K562 (cell line): ENCODE measurements around the gene ZSWIM7. TPM values are rescaled to one million over a fixed set of nuclear protein-coding genes. Genes with fewer than 3 reads are reported as not detected.

Experiments used
- ATAC-seq: fragments of 200-7000 bp; cut with Tn5 transposase; 3 replicates; pipeline ENCODE4 v1.9.1; 2020; ENCODE audit warnings: moderate library complexity
- BruUV-seq: library from RNA; stranded (reverse); fragments of 400-500 nt; replicated peaks from 2 replicates; lab custom pipeline; 2021; lab: Mats Ljungman, UMichigan
- CTCF ChIA-PET: fragments of 300-600 bp; formaldehyde crosslinking; extraction: SDS; loops from one replicate; lab custom pipeline; 2021; ENCODE audit warnings: low intra/inter-chr PET ratio; lab: Yijun Ruan, JAX
- POLR2A ChIA-PET: fragments of 300-600, 350-650 bp; sonication (Branson Sonifier 250); formaldehyde crosslinking; extraction: SDS; loops from one replicate; lab custom pipeline; 2021; ENCODE audit warnings: antibody characterized with exemption, inconsistent platforms; lab: Yijun Ruan, JAX
- DNase-seq, 4 experiments: peaks; one replicate each; pipeline versions ENCODE4 v3.0.0 to v3.0.0-alpha.2; 2011 to 2018; ENCODE audit warnings: low spot score in 3 of 4, mixed read lengths in 3 of 4; ENCODE audit errors: extremely low read depth in 1 of 4
- FAIRE-seq: peaks from 2 replicates; lab custom pipeline; 2011; peaks lifted over from hg19 to GRCh38; lab: Jason Lieb, UNC
- H2AFZ ChIP-seq: 2 replicates; pipeline ENCODE4 v1.6.0; 2011; ENCODE audit warnings: low read depth, low read length, control low read depth, inconsistent platforms
- H3K27ac ChIP-seq: fragments of 200-600 bp; 3 replicates; pipeline ENCODE4 v1.8.0; 2011; ENCODE audit warnings: low read depth, mild to moderate bottlenecking, control low read depth, inconsistent platforms, low read length, moderate library complexity, mixed read lengths; ENCODE audit errors: extremely low read depth
- H3K27me3 ChIP-seq, 2 experiments: fragments of 300-600 bp in 1 of 2; 2 replicates in 1 of 2; 3 replicates in 1 of 2; pipeline versions ENCODE4 v1.6.0 to v1.8.0; 2011; ENCODE audit warnings: inconsistent platforms in 2 of 2, low read length in 2 of 2, mild to moderate bottlenecking in 1 of 2, mixed read lengths in 1 of 2, moderate library complexity in 1 of 2; ENCODE audit not compliant: control insufficient read depth in 2 of 2, insufficient read depth in 2 of 2
- H3K36me3 ChIP-seq: fragments of 300-600 bp; 3 replicates; pipeline ENCODE4 v1.8.0; 2011; ENCODE audit warnings: mild to moderate bottlenecking, low read length, inconsistent platforms; ENCODE audit not compliant: control insufficient read depth, insufficient read depth
- H3K4me1 ChIP-seq, 2 experiments: fragments of 200-600 bp in 1 of 2; replicated peaks in 1 of 2; 2 replicates in 1 of 2; 3 replicates in 1 of 2; pipeline versions ENCODE4 v1.5.1 to v1.8.0; 2011; ENCODE audit warnings: inconsistent platforms in 2 of 2, low read length in 2 of 2, mild to moderate bottlenecking in 1 of 2, mixed read lengths in 1 of 2, moderate library complexity in 1 of 2; ENCODE audit not compliant: control insufficient read depth in 2 of 2, insufficient read depth in 2 of 2
- H3K4me2 ChIP-seq: 2 replicates; pipeline ENCODE4 v1.6.1; 2011; ENCODE audit warnings: low read length, control low read depth, inconsistent platforms, mixed read lengths; ENCODE audit not compliant: insufficient read depth
- H3K4me3 ChIP-seq: fragments of 200-600 bp; sonication (generic), shearing (Covaris generic); 2 replicates; pipeline ENCODE4 v1.5.1; 2016; ENCODE audit warnings: control low read depth, inconsistent platforms
- H3K79me2 ChIP-seq: fragments of 200-600 bp; 3 replicates; pipeline ENCODE4 v1.8.0; 2011; ENCODE audit warnings: low read length, inconsistent platforms; ENCODE audit not compliant: control insufficient read depth, insufficient read depth
- H3K9ac ChIP-seq, 2 experiments: 2 replicates each; pipeline versions ENCODE4 v1.6.0 to v1.6.1; 2011; ENCODE audit warnings: low read depth in 2 of 2, low read length in 2 of 2, control low read depth in 1 of 2, inconsistent platforms in 1 of 2, mild to moderate bottlenecking in 1 of 2, mixed read lengths in 1 of 2; ENCODE audit not compliant: insufficient read depth in 1 of 2
- H3K9me1 ChIP-seq: one replicate; pipeline ENCODE4 v1.6.0; 2011; ENCODE audit warnings: inconsistent platforms, mild to moderate bottlenecking, low read length, moderate library complexity; ENCODE audit not compliant: control insufficient read depth, insufficient read depth
- H3K9me3 ChIP-seq: replicated peaks from 2 replicates; pipeline ENCODE4 v1.5.1; 2011; ENCODE audit warnings: low read depth, low read length, inconsistent platforms; ENCODE audit not compliant: control insufficient read depth, insufficient read depth
- H4K20me1 ChIP-seq: replicated peaks from 2 replicates; pipeline ENCODE4 v1.6.1; 2011; ENCODE audit warnings: low read length, inconsistent platforms, mixed read lengths; ENCODE audit not compliant: control insufficient read depth, insufficient read depth
- CBX5 ChIP-seq: IDR thresholded peaks from 2 replicates; pipeline ENCODE4 v1.6.1; 2014; ENCODE audit warnings: low read depth, borderline replicate concordance
- FOXA1 ChIP-seq: fragments of 450-650 bp; IDR thresholded peaks from 2 replicates; pipeline ENCODE4 v1.6.1; 2016; ENCODE audit warnings: mild to moderate bottlenecking, borderline replicate concordance
- GTF2E2 ChIP-seq: fragments of 200-800 bp; sonication (Bioruptor generic); IDR thresholded peaks from 2 replicates; pipeline ENCODE4 v1.6.1; 2016; ENCODE audit warnings: missing genetic modification characterization, missing compliant biosample characterization
- HDAC3 ChIP-seq: fragments of 450-650 bp; IDR thresholded peaks from 2 replicates; pipeline ENCODE4 v1.6.1; 2018; ENCODE audit warnings: borderline replicate concordance, mild to moderate bottlenecking, moderate library complexity; ENCODE audit not compliant: partially characterized antibody
- KDM1A ChIP-seq, 2 experiments: fragments of 450-650 bp; IDR thresholded peaks; 2 replicates each; pipeline ENCODE4 v1.6.1; 2016; ENCODE audit warnings: mild to moderate bottlenecking in 2 of 2
- MYNN ChIP-seq, 2 experiments: sonication (generic); formaldehyde crosslinking in 1 of 2; IDR thresholded peaks; 2 replicates each; pipeline versions ENCODE4 v1.5.0 to v1.6.1; 2016 to 2020; ENCODE audit warnings: antibody characterized with exemption in 1 of 2, missing genetic modification reagents in 1 of 2
- NR2C2 ChIP-seq, 2 experiments: fragments of 200-800 bp in 1 of 2; sonication (Bioruptor generic) in 1 of 2; sonication (generic) in 1 of 2; formaldehyde crosslinking in 1 of 2; IDR thresholded peaks; 2 replicates each; pipeline versions ENCODE4 v1.6.1 to v1.8.0; 2016 to 2022; ENCODE audit warnings: mild to moderate bottlenecking in 1 of 2, missing compliant biosample characterization in 1 of 2, missing genetic modification characterization in 1 of 2, missing genetic modification reagents in 1 of 2
- RBM15 ChIP-seq: fragments of 200-400 bp; formaldehyde crosslinking; IDR thresholded peaks from 2 replicates; pipeline ENCODE4 v1.6.1; 2018; ENCODE audit warnings: mild to moderate bottlenecking, low read length, moderate library complexity; ENCODE audit not compliant: insufficient read depth
- TAF9B ChIP-seq: fragments of 450-650 bp; IDR thresholded peaks from 2 replicates; pipeline ENCODE4 v1.6.1; 2018; ENCODE audit warnings: mild to moderate bottlenecking; ENCODE audit not compliant: partially characterized antibody
- THRAP3 ChIP-seq: fragments of 450-650 bp; IDR thresholded peaks from 2 replicates; pipeline ENCODE4 v1.6.1; 2016; ENCODE audit warnings: mild to moderate bottlenecking, inconsistent platforms, borderline replicate concordance
- TRIM25 ChIP-seq: fragments of 450-650 bp; IDR thresholded peaks from 2 replicates; pipeline ENCODE4 v1.7.0; 2016; ENCODE audit warnings: borderline replicate concordance
- UBTF ChIP-seq, 2 experiments: IDR thresholded peaks; 2 replicates each; pipeline ENCODE4 v1.6.1; 2012; ENCODE audit warnings: improper control_type of control experiment in 2 of 2, low read depth in 2 of 2, low read length in 2 of 2, borderline replicate concordance in 1 of 2
- ZFPM2 ChIP-seq: fragments of 250-450 bp; sonication (Bioruptor Pico); IDR thresholded peaks from 2 replicates; pipeline ENCODE4 v1.5.1; 2022; ENCODE audit warnings: mild to moderate bottlenecking
- ZNF316 ChIP-seq: fragments of 450-650 bp; IDR thresholded peaks from 2 replicates; pipeline ENCODE4 v1.6.1; 2016
- WGBS: fragments of 100-300 bp; shearing (Covaris generic); methylation state at CpG from one replicate; pipeline ENCODE4 v1.1.6; 2016; ENCODE audit warnings: low coverage, mixed read lengths; ENCODE audit not compliant: insufficient coverage; ENCODE audit errors: missing lambda C conversion rate; 5-methylcytosine and 5-hydroxymethylcytosine counted together
- in situ Hi-C: fragments of 300-500 bp; cut with MboI; formaldehyde crosslinking; loops from 4 replicates; pipeline ENCODE4 v1.15.0; 2018; ENCODE audit warnings: inconsistent platforms, mixed read lengths
- intact Hi-C: fragments of 100-400 bp; cut with micrococcal nuclease; formaldehyde crosslinking; loops from 2 replicates; pipeline ENCODE4 v1.14.2; 2022
- polyA plus RNA-seq, 8 experiments: library from polyadenylated mRNA; depleted of rRNA in 4 of 8; stranded (reverse) in 5 of 8; unstranded in 3 of 8; fragments of >200 nt; fragmentation: Nextera tagmentation in 2 of 8; fragmentation: Illumina TruSeq in 1 of 8; extraction: Ambion mirVana in 2 of 8; extraction: Trizol in 1 of 8; gene quantifications; 2 replicates each; pipeline versions ENCODE4 v1.2.1 to v1.2.3, GENCODE V29; 2011 to 2014; ENCODE audit warnings: inconsistent platforms in 1 of 8, missing spikeins in 1 of 8
- total RNA-seq, 7 experiments: library from RNA; depleted of rRNA in 6 of 7; stranded (reverse); fragments of >200 nt in 6 of 7; fragmentation: Illumina TruSeq in 2 of 7; extraction: Trizol in 2 of 7; gene quantifications; 2 replicates each; pipeline versions ENCODE4 v1.2.1 to v1.2.3, GENCODE V29; 2011 to 2021; ENCODE audit warnings: low replicate concordance in 1 of 7
- TF ChIP-seq, protein P1 (sequence below): IDR thresholded peaks from 3 replicates; pipeline ENCODE4 v1.6.1; 2011; ENCODE audit warnings: borderline replicate concordance, mild to moderate bottlenecking, moderate library complexity; ENCODE audit not compliant: insufficient read length; ENCODE audit errors: extremely low read depth

ZSWIM7 gene
- total and polyA plus RNA-seq, 9 of the 15 experiments (the other 6 are each of a cell fraction or from before 2014, with no cell fraction given): 5.9 to 18.7 (median 9.5) TPM

DNA sequence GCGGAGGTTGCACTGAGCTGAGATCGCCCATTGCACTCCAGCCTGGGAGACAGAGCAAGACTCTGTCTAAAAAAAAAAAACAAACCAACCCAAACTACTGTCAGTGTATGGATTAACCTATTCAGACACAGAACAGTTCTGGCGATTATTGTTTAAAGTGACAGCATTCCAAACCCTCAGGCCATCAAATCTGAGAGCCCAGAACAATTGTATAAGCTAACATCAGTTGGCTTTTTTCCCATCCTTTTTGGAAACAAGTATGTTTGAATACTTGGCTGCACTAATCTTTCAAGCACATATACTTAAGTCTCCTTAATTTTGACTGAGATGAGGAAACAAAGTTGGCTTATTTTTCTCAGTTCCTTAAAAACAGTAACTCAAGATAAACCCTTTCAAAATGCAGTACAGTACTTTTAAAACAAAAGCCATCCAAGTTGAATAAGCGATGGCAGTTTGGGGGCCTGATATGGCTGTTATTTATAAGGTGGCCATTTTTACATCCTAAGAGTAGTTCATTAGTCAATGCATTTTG, 1.4 kb downstream of the ZSWIM7 start:
- peaks cover 8 to 15% of the 10 kb centered on the region in 2 experiments; a peak in 2 of 5 replicates for H3K4me1 ChIP-seq
- POLR2A ChIA-PET: no interaction called here
- WGBS: 73% methylated on average over 4 of the region's 4 CpGs
- FAIRE-seq (no peak), DNase-seq (no peak), ATAC-seq (no peak)
- no peak overlapping the region for H3K27ac ChIP-seq
- no peak overlapping the region for H3K4me3 ChIP-seq
- no peaks in the 10 kb centered on the region for H3K27me3 ChIP-seq
- intact Hi-C loops: loop anchor here (1.0 kb wide), 2 partner anchors 53 to 170 kb away; partner anchors contain the start of gene ADORA2B
- H3K79me2 ChIP-seq: peaks cover 31% of the 10 kb centered on the region
- BruUV-seq: no TSS peak
- peaks cover 26% of the 10 kb centered on the region for H3K36me3 ChIP-seq
- CTCF ChIA-PET: interaction anchor here (1.7 to 2.1 kb wide), 2 partner anchors 53 to 169 kb away, joined by 12 read pairs; partner anchors contain the start of gene ADORA2B
- peaks cover 10% of the 10 kb centered on the region for H3K9me3 ChIP-seq
- no peak overlapping the region for H3K4me2 ChIP-seq
- no peak overlapping the region for H3K9ac ChIP-seq
- H3K9me1 ChIP-seq: no peaks in the 10 kb centered on the region
- in situ Hi-C loops: loop anchor here (10.0 kb wide), 1 partner anchor 53 kb away; the partner anchor contains the start of gene ADORA2B
- H4K20me1 ChIP-seq: no peaks in the 10 kb centered on the region
- H2AFZ ChIP-seq: no peak overlapping the region
- no peak for TF ChIP-seq KDM1A (IDR thresholded peaks at IDR 0.05)
- no peak for TF ChIP-seq RBM15
- no peak for TF ChIP-seq UBTF (IDR thresholded peaks at IDR 0.05; ENCODE audit: borderline replicate concordance in 1 of 2, low read depth in 2 of 2, low read length in 2 of 2)
- no peak for TF ChIP-seq HDAC3
- TF ChIP-seq THRAP3: no peak
- no peak for TF ChIP-seq FOXA1
- no peak for TF ChIP-seq TRIM25
- no peak for TF ChIP-seq TAF9B
- TF ChIP-seq GTF2E2 (tag): no peak
- TF ChIP-seq ZFPM2 (CRISPR knock-in tag): no peak
- TF ChIP-seq MYNN (IDR thresholded peaks at IDR 0.05): no peak
- no peak for TF ChIP-seq MYNN (CRISPR knock-in tag; IDR thresholded peaks at IDR 0.05)
- TF ChIP-seq CBX5: no peak
- TF ChIP-seq ZNF316: no peak
- TF ChIP-seq, protein P1, sequence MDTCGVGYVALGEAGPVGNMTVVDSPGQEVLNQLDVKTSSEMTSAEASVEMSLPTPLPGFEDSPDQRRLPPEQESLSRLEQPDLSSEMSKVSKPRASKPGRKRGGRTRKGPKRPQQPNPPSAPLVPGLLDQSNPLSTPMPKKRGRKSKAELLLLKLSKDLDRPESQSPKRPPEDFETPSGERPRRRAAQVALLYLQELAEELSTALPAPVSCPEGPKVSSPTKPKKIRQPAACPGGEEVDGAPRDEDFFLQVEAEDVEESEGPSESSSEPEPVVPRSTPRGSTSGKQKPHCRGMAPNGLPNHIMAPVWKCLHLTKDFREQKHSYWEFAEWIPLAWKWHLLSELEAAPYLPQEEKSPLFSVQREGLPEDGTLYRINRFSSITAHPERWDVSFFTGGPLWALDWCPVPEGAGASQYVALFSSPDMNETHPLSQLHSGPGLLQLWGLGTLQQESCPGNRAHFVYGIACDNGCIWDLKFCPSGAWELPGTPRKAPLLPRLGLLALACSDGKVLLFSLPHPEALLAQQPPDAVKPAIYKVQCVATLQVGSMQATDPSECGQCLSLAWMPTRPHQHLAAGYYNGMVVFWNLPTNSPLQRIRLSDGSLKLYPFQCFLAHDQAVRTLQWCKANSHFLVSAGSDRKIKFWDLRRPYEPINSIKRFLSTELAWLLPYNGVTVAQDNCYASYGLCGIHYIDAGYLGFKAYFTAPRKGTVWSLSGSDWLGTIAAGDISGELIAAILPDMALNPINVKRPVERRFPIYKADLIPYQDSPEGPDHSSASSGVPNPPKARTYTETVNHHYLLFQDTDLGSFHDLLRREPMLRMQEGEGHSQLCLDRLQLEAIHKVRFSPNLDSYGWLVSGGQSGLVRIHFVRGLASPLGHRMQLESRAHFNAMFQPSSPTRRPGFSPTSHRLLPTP: no peak
- no peak for TF ChIP-seq NR2C2 (CRISPR knock-in tag; IDR thresholded peaks at IDR 0.05)
- TF ChIP-seq NR2C2 (tag; IDR thresholded peaks at IDR 0.05): no peak
